ENCODE measurements around the gene TMEM229B. TPM values are rescaled to one million over a fixed set of nuclear protein-coding genes. Genes with fewer than 3 reads are reported as not detected.

The TMEM229B gene
- polyA plus RNA-seq, 2 of the 4 experiments (the other 2 are of a cell fraction): 0.19 to 0.31 TPM

DNA sequence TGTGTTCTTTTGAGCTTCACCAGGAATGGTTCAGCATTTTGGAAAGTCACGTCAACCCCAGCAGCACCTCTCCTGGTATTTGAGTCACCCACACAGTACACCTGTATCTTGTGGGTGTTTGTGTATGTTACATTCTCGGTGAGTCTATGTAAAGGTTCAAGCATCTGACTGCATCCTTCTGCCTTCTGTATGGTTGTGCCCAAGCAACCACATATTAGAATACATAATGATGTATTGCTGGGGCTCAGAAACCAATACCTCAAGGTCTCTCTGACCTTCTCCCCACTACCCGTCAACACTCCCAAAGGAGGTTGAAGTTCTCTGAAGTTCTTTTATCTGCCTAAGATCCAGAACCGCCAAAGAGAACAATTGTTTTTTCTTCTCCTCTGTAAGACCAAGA, 9.2 kb upstream of the TMEM229B start:
- 73% methylated on average over 4 of the region's 4 CpGs for WGBS (ENCODE audit: missing lambda C conversion rate)
- no peak for ATAC-seq
- ChIA-PET CTCF (interaction anchor here (1.4 kb wide), 1 partner anchor 29 kb away, joined by 4 read pairs; no protein-coding TSS in a partner anchor), POLR2A (no interaction called here)
- no peak for FAIRE-seq
- Histone ChIP-seq H3K4me3 (no peak overlapping the region), H3K4me1 (no peaks in the 10 kb centered on the region), H3K27ac (no peak overlapping the region), H3K4me2 (no peak overlapping the region), H3K9me3 (peaks cover 10% of the 10 kb centered on the region; the same call in 1 of the 3 replicates)
- no peak for TF ChIP-seq CBX2 (IDR thresholded peaks at IDR 0.05; ENCODE audit: borderline replicate concordance, low read depth)
- no peak for TF ChIP-seq JUN (IDR thresholded peaks at IDR 0.05)
- no peak for TF ChIP-seq EP300 (IDR thresholded peaks at IDR 0.05)
- TF ChIP-seq ZFP36 (IDR thresholded peaks at IDR 0.05; ENCODE audit: borderline replicate concordance, partially characterized antibody): no peak
- TF ChIP-seq EHMT2 (IDR thresholded peaks at IDR 0.05; ENCODE audit: low read depth): no peak
- TF ChIP-seq, protein P1, sequence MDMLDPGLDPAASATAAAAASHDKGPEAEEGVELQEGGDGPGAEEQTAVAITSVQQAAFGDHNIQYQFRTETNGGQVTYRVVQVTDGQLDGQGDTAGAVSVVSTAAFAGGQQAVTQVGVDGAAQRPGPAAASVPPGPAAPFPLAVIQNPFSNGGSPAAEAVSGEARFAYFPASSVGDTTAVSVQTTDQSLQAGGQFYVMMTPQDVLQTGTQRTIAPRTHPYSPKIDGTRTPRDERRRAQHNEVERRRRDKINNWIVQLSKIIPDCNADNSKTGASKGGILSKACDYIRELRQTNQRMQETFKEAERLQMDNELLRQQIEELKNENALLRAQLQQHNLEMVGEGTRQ (IDR thresholded peaks at IDR 0.05): no peak
- TF ChIP-seq GATA3 (IDR thresholded peaks at IDR 0.05; ENCODE audit: borderline replicate concordance): no peak
- no peak for TF ChIP-seq KDM1A (IDR thresholded peaks at IDR 0.05; ENCODE audit: low read depth)
- TF ChIP-seq HOXB5 (CRISPR knock-in tag; IDR thresholded peaks at IDR 0.05): no peak
- no peak for TF ChIP-seq PHF8 (IDR thresholded peaks at IDR 0.05; ENCODE audit: borderline replicate concordance, low read depth)
- TF ChIP-seq NFE2L2 (conservative IDR thresholded peaks at IDR 0.05; ENCODE audit: low read length): no peak
- DNase-seq (ENCODE audit: low read depth in 1 of 2, low spot score in 1 of 2): no peak

DNA sequence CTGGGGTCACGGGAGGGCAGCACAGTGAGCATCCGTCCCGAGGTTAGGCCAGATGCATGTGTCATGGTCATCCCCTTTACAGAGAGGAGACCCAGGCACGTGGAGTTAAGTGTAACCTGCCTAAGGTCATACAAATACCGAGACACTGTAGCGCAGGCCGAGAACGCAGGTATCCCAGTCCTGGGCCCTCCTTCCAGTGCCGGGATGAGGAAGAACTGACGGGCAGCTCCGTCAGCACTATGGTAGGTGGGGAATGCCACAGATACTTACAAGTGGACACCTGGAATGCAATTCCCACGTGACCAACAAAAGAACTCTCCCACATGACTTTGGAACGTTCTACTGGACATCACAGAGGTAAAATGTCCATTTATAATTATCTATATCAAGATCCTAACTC, 8.7 kb upstream of the TMEM229B start:
- WGBS (ENCODE audit: missing lambda C conversion rate): 69% methylated on average over 13 of the region's 13 CpGs
- FAIRE-seq (no peak), DNase-seq (ENCODE audit: low read depth in 1 of 2, low spot score in 1 of 2) (no peak), ATAC-seq (no peak)
- POLR2A ChIA-PET: no interaction called here
- no peaks in the 10 kb centered on the region for H3K4me1 ChIP-seq
- H3K9me3 ChIP-seq: peaks cover 10% of the 10 kb centered on the region; the same call in 1 of the 3 replicates
- TF ChIP-seq, protein P2, sequence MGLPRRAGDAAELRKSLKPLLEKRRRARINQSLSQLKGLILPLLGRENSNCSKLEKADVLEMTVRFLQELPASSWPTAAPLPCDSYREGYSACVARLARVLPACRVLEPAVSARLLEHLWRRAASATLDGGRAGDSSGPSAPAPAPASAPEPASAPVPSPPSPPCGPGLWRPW (IDR thresholded peaks at IDR 0.05): no peak
- TF ChIP-seq HOXA7 (CRISPR knock-in tag; IDR thresholded peaks at IDR 0.05) (no peak), CBX8 (IDR thresholded peaks at IDR 0.05) (no peak), CBX2 (IDR thresholded peaks at IDR 0.05; ENCODE audit: borderline replicate concordance, low read depth) (no peak), FOSL2 (IDR thresholded peaks at IDR 0.05) (no peak), FOSL2 (CRISPR knock-in tag; IDR thresholded peaks at IDR 0.05) (no peak), TP53 (CRISPR knock-in tag; IDR thresholded peaks at IDR 0.05) (no peak), EP300 (IDR thresholded peaks at IDR 0.05) (no peak), ZC3H11A (IDR thresholded peaks at IDR 0.05) (no peak), HOXB5 (CRISPR knock-in tag; IDR thresholded peaks at IDR 0.05) (no peak), MAFK (IDR thresholded peaks at IDR 0.05; ENCODE audit: partially characterized antibody) (no peak), RNF2 (IDR thresholded peaks at IDR 0.05; ENCODE audit: borderline replicate concordance, low read depth) (no peak), KDM1A (IDR thresholded peaks at IDR 0.05; ENCODE audit: low read depth) (no peak), JUN (IDR thresholded peaks at IDR 0.05) (no peak), GATA3 (IDR thresholded peaks at IDR 0.05; ENCODE audit: borderline replicate concordance) (no peak), BHLHE40 (IDR thresholded peaks at IDR 0.05; ENCODE audit: low read depth, low read length) (no peak), EHMT2 (IDR thresholded peaks at IDR 0.05; ENCODE audit: low read depth) (no peak)
- TF ChIP-seq, protein P3, sequence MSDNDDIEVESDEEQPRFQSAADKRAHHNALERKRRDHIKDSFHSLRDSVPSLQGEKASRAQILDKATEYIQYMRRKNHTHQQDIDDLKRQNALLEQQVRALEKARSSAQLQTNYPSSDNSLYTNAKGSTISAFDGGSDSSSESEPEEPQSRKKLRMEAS (IDR thresholded peaks at IDR 0.05): no peak
- H3K4me3 ChIP-seq: no peak overlapping the region
- no peak overlapping the region for H3K4me2 ChIP-seq
- CTCF ChIA-PET: no interaction called here
- H3K27ac ChIP-seq: no peak overlapping the region

DNA sequence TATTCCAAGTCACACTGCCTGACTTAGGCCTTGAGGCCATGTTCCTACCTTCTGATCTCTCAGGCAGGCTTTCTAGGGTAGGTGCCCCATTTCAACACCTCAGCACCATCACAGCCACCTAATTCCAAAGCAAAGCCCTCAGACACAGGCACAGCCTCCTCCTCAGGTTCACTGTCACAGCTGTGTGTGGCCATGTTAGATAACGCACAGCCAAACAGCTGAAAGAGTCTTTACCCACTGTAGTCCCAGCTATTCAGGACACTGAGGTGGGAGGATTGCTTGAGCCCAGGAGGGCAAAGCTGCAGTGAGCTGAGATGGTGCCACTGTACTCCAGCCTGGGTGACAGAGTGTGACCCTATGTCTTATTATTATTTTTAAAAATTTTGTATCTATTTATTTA, 7.3 kb upstream of the TMEM229B start:
- FAIRE-seq: no peak
- no peak for TF ChIP-seq SMC3 (IDR thresholded peaks at IDR 0.05)
- no peak for TF ChIP-seq EHMT2 (IDR thresholded peaks at IDR 0.05; ENCODE audit: low read depth)
- TF ChIP-seq FOSL2 (IDR thresholded peaks at IDR 0.05): no peak
- TF ChIP-seq FOSL2 (CRISPR knock-in tag; IDR thresholded peaks at IDR 0.05): no peak
- TF ChIP-seq, protein P4, sequence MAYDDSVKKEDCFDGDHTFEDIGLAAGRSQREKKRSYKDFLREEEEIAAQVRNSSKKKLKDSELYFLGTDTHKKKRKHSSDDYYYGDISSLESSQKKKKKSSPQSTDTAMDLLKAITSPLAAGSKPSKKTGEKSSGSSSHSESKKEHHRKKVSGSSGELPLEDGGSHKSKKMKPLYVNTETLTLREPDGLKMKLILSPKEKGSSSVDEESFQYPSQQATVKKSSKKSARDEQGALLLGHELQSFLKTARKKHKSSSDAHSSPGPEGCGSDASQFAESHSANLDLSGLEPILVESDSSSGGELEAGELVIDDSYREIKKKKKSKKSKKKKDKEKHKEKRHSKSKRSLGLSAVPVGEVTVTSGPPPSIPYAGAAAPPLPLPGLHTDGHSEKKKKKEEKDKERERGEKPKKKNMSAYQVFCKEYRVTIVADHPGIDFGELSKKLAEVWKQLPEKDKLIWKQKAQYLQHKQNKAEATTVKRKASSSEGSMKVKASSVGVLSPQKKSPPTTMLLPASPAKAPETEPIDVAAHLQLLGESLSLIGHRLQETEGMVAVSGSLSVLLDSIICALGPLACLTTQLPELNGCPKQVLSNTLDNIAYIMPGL (CRISPR knock-in tag; IDR thresholded peaks at IDR 0.05; ENCODE audit: borderline replicate concordance): no peak
- TF ChIP-seq KDM1A (IDR thresholded peaks at IDR 0.05; ENCODE audit: low read depth): no peak
- TF ChIP-seq HDAC2 (IDR thresholded peaks at IDR 0.05): no peak
- TF ChIP-seq HOXB13 (CRISPR knock-in tag; IDR thresholded peaks at IDR 0.05; ENCODE audit: low read depth): no peak
- TF ChIP-seq, protein P5, sequence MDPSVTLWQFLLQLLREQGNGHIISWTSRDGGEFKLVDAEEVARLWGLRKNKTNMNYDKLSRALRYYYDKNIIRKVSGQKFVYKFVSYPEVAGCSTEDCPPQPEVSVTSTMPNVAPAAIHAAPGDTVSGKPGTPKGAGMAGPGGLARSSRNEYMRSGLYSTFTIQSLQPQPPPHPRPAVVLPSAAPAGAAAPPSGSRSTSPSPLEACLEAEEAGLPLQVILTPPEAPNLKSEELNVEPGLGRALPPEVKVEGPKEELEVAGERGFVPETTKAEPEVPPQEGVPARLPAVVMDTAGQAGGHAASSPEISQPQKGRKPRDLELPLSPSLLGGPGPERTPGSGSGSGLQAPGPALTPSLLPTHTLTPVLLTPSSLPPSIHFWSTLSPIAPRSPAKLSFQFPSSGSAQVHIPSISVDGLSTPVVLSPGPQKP (IDR thresholded peaks at IDR 0.05; ENCODE audit: low read depth, low read length): no peak
- no peak for TF ChIP-seq HEYL (CRISPR knock-in tag; IDR thresholded peaks at IDR 0.05)
- TF ChIP-seq, protein P6, sequence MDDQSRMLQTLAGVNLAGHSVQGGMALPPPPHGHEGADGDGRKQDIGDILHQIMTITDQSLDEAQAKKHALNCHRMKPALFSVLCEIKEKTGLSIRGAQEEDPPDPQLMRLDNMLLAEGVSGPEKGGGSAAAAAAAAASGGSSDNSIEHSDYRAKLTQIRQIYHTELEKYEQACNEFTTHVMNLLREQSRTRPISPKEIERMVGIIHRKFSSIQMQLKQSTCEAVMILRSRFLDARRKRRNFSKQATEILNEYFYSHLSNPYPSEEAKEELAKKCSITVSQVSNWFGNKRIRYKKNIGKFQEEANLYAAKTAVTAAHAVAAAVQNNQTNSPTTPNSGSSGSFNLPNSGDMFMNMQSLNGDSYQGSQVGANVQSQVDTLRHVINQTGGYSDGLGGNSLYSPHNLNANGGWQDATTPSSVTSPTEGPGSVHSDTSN (IDR thresholded peaks at IDR 0.05): no peak
- no peak for TF ChIP-seq FOXS1 (CRISPR knock-in tag; IDR thresholded peaks at IDR 0.05)
- H3K4me1 ChIP-seq: no peaks in the 10 kb centered on the region
- H3K27ac ChIP-seq: no peak overlapping the region
- H3K4me3 ChIP-seq: no peak overlapping the region
- peaks cover 10% of the 10 kb centered on the region; the same call in 1 of the 3 replicates for H3K9me3 ChIP-seq
- 100% methylated on average over 1 of the region's 1 CpG for WGBS (ENCODE audit: missing lambda C conversion rate)
- CTCF ChIA-PET: interaction anchor here (1.0 kb wide), 1 partner anchor 19 kb away, joined by 3 read pairs; no protein-coding TSS in a partner anchor
- POLR2A ChIA-PET: no interaction called here
- H3K4me2 ChIP-seq: no peak overlapping the region
- ATAC-seq: no peak
- DNase-seq (ENCODE audit: low read depth in 1 of 2, low spot score in 1 of 2): no peak

Data from A549 (cell line).